HG02884 (cell line): ENCODE results near the gene TBC1D24.

Experiments used
- ATAC-seq: cut with Tn5 transposase; IDR thresholded peaks from one replicate; pipeline ENCODE4 v1.9.1; 2021; ENCODE audit warnings: mild to moderate bottlenecking, moderate library complexity; ENCODE audit not compliant: unreplicated experiment

TBC1D24 gene

GRCh38 chr16:2514333-2515179 is 39.6 kb downstream of the TBC1D24 start:
- no peak for ATAC-seq

DNA sequence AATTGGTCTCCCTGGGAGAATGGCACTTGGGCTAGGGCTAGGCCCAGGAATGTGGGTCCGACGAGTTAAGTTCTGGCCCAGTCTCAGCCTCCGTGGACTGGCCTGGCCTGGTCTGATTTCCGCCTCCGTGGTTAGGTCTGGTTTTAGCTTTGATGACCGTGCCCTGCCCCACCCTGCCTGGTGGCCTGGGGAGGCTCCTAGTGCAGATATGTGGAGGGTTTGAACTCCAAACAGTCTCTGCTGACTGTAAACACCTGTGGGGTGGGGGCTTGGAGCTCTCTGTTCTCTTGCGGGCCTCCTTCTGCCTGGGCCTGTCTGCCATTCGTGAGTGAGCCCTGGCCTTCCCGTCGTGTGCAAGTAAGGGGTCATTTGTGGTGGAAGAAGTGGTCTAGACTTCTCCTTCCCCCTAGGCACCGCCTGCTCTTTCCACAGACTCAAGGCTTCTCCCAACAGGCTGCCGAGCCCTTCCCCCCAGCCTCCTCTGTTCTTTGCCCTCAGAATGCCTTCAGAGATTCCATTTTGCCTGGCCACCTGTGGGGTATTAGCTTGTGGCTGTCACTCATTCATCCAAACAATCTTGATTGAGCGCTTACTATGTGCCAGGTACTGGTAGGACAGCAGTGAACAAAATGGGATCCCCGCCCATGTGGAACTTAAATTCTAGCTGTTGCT is 40.4 kb downstream of the TBC1D24 start:
- no peak for ATAC-seq

- no peak for ATAC-seq
These were observed 41.7 kb downstream of the TBC1D24 start for GRCh38 chr16:2516391-2517240.

DNA sequence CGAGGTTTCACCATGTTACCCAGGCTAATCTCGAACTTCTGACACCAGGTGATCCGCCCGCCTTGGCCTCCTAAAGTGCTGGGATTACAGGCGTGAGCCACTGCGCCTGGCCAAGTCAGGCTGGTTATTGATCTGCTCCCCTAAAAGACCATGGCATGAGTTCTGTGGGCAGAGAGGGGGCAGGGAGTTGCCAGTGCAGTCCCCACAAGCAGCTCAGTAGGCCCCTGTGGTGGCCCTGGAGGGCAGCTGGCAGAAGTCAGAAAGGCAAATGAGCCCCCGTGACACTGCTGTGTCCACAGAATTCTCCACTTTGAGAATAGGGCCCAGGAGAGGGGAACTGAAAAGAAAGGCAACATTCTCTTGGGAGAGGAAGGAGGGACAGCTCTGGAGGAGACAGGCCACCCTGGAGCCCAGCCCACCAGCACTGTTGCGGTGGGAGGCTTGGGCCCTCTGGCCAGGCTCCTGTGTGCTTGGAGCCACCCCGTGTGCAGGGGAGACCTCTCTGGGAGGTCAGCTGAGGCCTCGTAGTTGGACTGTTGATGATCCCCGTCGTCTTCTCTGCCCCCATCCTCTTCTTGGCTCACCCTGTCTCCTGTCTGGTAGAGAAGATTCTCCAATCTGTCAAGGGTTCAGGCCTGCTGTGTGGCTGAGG is 43.2 kb downstream of the TBC1D24 start:
- no peak for ATAC-seq

- no peak for ATAC-seq
These were observed 44.1 kb downstream of the TBC1D24 start for GRCh38 chr16:2518823-2519710.

DNA sequence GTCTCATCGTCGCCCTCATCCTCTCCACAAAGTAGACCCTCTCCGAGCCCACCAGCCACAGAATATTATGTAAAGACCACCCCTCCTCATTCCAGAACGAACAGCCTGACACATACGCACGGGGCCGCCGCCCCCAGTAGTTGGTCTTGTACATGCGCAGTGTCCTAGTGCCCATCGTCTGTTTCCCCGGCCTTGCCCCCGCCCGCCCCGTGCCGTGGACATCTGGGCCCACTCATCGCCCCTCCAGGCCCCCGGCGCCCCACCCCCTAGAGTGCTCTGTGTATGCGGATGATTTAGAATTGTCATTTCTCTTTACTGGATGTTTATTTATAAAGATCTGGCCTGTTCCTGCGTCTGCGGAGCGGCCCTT is 44.8 kb downstream of the TBC1D24 start:
- no peak for ATAC-seq

- no peak for ATAC-seq
These were observed 45.3 kb downstream of the TBC1D24 start, which contains the start of gene AMDHD2 for GRCh38 chr16:2520097-2520783. Gene AMDHD2 (plus strand): TSS chr16:2520371. CDS start chr16:2520459, 88 bp downstream.

DNA sequence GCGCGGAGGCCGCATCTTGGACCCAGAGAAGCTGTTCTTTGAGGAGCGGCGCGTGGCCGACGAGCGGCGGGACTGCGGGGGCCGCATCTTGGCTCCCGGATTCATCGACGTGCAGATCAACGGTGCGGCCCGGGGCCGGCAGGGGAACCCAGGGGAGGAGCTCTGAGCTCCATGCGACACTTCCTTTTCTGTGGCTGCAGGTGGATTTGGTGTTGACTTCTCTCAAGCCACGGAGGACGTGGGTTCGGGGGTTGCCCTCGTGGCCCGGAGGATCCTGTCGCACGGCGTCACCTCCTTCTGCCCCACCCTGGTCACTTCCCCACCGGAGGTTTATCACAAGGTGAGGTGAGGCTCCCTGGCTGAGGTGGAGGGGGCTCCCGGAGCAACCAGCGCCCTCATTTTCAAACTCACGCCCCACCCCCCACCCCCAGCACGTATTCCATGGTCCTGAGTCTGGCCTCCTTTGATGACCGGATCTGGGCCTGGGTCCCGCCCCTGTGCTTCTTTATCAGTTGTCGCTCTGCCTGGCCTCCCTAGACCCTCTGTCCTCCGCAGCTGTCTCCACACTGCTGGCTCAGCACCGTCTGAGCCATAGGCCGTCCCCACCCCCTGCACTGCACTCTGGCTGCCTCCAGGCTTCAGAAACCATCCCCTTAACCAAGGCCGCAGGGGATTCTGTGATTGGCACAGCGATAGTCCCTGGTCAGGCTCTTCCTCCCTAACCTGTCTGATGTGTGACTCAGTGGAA is 46.0 kb downstream of the TBC1D24 start:
- no peak for ATAC-seq

GRCh38 chr16:2523801-2524231 is 48.9 kb downstream of the TBC1D24 start:
- no peak for ATAC-seq

DNA sequence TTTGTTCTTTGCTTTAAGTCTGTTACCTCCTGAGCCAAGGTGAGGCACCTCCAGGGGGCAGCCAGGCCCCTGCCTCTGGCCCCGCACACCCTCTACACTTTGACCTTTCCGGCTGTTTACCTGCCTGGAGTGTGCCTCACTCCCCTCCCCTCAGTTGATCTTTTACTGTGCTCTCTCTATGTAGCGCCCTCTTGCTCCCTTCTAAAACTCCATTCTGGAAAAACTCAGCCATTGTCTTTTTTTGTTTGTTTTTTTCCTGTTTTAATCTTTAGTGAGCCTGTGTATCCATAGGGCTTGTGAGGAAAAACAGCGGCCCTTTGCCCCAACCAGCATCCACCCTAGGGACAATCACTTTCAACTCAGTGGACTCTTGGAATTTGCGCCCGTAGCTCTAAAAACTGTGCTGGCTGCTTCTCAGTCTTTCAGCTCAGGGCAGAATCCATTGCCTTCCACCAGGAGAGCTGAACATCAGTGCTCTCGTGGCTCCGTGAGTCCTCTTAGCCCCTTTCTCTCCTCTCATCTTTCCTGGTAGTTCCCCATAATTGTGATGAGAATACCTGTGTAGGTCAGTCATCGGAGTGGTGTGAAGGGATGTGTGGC is 49.5 kb downstream of the TBC1D24 start:
- no peak for ATAC-seq

DNA sequence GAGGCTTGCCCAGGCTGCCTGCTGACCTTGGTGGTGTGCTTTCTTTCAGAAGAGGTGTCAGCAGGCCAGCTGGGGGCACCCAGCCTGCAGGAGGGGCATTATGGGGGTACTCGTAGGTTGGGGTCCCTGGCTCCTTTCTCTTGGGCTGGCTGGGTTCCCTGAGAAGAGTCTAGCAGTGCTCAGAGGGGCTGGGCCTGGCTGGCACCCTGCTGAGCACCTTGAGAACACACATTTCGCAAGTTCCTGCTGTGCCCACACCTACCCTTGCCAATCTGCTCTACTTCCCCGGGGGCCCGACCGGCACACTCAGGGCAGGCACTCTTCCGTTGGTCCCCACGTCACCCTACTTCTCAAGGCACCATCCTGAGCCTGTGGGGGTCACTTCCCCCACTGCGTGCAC is 51.2 kb downstream of the TBC1D24 start:
- no peak for ATAC-seq

- no peak for ATAC-seq
These were observed 52.3 kb downstream of the TBC1D24 start for GRCh38 chr16:2527071-2527783.

DNA sequence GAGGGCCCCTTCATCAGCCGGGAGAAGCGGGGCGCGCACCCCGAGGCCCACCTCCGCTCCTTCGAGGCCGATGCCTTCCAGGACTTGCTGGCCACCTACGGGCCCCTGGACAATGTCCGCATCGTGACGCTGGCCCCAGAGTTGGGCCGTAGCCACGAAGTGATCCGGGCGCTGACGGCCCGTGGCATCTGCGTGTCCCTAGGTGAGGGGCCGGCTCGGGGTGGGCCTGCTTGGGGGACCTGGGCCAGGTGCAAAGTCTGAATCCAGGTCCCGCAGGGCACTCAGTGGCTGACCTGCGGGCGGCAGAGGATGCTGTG is 52.8 kb downstream of the TBC1D24 start:
- ATAC-seq, result no peak

DNA sequence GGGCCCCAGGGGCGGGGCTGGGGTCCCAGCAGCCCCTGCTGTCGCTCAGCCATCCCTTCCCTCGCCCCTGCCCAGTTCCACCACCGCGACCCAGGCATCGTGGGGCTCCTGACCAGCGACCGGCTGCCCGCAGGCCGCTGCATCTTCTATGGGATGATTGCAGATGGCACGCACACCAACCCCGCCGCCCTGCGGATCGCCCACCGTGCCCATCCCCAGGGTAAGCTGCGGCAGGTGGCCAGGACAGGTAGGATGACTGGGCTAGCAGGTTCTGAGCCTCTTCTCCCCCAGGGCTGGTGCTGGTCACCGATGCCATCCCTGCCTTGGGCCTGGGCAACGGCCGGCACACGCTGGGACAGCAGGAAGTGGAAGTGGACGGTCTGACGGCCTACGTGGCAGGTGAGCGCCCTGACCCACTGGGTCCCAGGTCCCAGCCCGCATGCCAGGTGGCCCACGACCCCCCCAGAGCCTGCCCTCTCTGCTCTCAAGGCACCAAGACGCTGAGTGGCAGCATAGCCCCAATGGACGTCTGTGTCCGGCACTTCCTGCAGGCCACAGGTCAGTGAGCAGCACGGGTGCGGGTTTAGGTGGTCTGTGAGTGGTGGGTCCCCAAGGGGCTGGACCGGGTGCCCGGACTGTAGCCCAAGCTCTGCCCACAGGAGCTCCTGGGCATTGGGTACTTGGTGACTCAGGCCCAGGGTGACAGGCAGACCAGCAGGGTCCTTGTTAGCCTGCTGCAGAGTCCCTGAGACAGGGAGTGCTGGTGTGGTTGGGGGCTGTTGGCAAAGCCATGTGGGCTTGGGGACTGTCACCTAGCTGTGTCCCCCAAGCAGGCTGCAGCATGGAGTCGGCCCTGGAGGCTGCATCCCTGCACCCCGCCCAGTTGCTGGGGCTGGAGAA is 53.5 kb downstream of the TBC1D24 start:
- ATAC-seq, result no peak

GRCh38 chr16:2529061-2529931 is 54.4 kb downstream of the TBC1D24 start:
- ATAC-seq, result no peak
